NCI-H187 treated with DMSO at 0.1 percent for 48 hours (cell line): ENCODE measurements around the gene GAS5.
A peak's percentile ranks its signal among the peaks of the same experiment; 100 is the strongest.
"Not testable (repeated sequence)": the region's sequence is repeated elsewhere in the genome, so short reads cannot be mapped to it uniquely, and the experiment has no call there.

ENCODE experiments used
- DNase-seq: peaks from one replicate; lab custom pipeline; 2025; lab: John Stamatoyannopoulos, UW

The GAS5 gene

DNA sequence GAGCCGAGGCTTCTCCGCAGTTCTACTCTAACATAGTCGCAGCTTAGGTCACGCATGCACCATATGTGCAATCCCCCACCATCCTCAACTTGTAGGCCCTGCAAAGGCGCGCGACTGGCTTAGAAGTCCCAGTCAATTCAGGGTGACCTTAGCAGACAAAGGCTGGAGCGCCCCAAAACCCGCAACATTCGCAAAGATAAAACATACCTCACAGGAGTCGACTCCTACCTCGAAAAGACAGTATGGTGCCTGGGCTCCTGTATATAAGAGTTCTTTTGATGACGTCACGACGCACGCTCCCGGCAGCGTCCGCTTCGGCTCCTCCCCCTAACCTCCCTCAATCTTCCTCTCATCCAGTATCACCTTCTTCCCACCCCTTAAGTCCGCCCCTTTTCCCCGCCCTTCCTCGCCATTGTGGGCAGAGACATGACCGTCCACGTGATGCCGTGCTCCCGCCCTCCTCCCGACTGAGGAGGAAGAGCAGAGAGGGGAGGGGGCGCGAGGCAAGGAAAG lies at the start of gene GAS5:
Gene GAS5 (minus strand): TSS at position 237 of the 513 bp plus-strand sequence.
- peak; percentile 100 for DNase-seq

DNA sequence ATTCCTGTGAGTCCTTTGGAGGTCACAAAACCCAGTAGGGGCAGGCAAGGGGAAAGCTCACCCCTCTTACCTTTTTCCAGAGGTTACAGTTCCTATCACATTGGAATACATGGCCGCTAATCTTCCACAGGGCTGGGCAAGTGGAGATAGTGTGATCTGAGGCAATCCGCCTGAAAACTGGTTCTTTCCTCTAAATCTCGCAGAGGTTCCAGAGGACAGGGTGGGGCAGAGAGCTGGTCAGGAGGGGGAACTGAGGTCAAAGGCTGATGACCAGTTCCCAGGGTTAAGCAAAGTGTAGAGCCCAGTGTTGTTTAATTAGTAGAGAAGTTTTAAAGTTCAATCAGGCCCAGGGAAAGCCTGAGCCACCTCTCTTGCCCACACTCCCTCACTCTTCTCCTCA lies 49.4 kb upstream of the GAS5 start, which contains the start of gene SERPINC1:
Gene SERPINC1 (minus strand): TSS at position 179 of the 400 bp plus-strand sequence. CDS start 68 bp downstream, at position 111.
- no peak for DNase-seq

DNA sequence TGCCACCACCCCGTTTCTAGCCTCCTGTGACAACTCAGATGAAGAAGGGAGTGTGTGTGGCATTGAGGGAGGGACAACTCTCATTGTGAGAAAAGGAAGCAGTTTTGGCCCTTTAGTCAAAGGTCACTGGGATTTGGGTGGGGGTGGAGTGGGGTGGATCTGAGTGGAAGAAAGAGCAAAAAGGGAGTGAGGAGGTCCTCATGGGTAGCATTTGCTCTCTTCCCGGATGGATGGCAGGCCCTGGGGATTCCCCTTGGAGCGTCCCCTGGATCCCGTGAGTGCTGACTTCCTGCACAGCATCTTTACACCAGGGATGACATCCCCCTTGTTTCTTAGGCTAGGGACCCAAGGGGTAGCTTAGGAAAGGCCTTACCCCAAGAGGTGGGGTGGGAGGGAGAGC lies 48.9 kb upstream of the GAS5 start:
- DNase-seq: no peak

DNA sequence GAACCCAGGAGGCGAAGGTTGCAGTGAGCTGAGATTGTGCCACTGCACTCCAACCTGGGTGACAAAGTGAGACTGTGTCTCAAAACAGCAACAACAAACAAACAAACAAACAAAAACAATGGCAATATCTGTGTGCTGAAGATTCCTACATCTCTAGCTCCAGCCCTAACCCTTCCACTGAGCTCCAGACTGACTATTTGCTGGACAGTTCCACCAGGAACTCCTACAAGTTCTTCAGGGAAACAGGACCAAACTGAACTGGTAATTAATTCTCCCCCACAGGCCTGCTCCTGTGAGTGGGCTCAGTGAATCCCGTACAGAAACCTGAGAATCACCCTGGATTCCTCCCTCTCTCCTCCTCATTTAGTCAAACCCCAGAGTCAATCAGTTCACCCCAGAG lies 47.8 kb upstream of the GAS5 start:
- no peak for DNase-seq

DNA sequence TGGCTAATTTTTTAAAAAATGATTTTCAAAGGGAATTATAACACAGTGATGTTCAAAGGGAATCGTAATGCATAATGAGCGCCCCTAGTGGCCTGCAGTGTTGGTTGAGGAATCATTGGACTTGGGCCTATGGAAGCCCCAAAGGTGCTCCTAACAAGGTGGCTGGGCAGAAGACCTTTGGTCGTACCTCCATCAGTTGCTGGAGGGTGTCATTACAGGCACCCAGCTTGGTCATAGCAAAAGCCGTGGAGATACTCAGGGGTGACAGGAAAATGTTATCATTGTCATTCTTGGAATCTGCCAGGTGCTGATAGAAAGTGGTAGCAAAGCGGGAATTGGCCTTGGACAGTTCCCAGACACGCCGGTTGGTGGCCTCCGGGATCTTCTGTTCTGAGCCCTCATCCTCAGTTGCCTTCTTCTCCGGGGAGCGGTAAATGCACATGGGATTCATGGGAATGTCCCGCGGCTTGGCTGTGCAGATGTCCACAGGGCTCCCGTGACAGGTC lies 46.6 kb upstream of the GAS5 start:
- no peak for DNase-seq

DNA sequence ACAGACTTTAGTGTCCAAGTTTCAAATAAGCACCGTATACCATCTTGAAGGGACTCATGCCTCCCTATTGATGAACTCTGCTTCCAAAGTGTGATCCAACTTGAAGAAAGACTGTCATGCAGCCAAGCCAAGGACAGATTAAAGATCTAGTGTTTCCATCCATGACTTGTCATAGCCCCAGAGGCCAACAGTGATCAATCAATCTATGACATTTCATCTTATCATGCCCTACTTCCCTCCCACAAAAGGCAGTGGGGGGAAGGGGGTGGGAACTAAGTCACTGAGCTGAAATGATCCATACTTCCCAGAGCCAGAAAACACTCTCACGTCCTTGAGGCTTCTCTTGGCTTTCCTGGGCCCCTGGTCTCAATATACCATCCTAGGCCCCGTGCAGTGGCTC lies 45.3 kb upstream of the GAS5 start:
- DNase-seq: no peak

DNA sequence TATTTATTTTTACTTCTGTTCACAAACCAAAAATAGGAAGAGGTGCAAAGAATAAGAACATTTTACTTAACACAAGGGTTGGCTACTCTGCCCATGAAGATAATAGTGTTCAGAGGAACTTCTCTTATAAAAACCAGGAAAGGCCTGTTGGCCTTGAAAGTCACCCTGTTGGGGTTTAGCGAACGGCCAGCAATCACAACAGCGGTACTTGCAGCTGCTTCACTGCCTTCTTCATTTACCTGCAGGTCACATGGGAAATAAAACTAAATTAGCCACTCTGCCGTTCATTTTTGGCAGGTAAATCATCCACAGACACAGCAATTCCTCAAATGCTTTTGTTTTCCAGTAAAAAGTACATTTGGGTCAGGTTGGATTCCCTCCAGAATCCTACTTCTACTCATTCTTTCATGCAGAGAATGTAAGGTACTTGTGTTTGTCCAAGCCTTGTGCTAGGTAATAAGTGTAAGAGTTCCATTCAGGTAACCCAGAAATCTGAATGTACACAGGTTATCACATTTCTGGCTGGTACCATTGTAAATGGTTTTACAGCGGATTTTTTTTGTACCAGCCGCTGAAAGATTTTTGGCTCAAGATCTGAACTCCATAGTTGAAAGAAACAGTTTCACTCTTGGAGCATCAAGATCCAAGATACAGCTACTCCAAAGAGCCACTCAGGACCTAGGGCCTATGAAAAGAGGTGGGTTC lies 36.2 kb upstream of the GAS5 start:
- DNase-seq: no peak

DNA sequence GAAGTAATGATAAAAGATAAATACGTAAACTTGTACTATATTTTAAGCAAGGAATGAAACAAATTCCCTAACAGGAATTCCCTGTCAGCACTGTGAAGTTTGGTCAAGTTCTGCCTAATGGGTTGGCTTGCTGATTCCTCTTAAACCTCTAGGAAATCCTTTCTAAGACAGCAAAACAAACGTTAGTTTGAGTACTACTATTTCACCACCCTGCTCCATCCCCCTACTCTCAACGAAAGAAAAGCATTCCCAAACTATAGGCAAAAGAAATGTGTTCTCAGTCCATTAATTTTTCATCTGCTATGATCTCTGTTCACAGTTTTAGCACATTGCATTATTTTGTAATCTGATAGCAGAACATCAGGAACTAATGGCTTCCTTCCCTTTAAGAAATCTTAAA lies 33.2 kb upstream of the GAS5 start:
- DNase-seq: no peak

DNA sequence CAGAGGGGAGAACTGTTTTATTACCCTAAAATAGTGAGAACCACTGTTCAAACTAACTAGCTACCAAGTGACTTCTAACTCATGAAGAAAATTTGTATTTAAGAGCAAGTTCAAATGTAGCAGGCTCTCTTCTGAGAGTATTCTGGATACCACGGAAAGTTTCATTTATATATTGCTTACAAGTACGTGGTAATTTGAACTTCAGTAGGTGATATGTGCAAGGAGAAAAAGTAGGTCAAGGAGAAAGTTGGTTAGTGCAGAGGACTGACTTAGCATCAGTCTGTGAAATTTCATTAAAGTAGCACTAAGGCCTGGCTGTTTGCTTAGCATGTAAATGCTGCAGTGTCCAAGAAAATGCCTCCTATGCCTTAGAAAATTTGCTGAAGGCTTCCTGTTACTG lies 32.6 kb upstream of the GAS5 start:
- no peak for DNase-seq

DNA sequence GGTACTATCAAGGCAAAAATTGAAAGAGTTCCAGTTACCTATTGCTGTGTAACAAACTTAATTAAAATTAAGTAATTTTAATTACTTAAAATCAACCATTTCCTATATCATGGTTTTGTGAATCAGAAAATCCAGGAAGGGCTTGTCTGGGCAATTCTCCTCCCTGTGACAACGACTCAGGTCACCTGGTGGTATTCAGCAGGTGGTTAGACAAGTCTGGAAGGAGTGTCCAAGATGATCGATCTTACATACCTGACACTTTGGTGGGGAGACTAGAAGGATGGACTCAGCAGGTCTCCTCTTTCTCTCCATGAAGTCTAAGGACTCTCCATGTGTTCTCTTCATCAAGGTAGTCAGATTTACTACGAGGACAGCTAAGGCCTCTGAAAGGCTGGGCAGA lies 26.4 kb upstream of the GAS5 start:
- DNase-seq: no peak

DNA sequence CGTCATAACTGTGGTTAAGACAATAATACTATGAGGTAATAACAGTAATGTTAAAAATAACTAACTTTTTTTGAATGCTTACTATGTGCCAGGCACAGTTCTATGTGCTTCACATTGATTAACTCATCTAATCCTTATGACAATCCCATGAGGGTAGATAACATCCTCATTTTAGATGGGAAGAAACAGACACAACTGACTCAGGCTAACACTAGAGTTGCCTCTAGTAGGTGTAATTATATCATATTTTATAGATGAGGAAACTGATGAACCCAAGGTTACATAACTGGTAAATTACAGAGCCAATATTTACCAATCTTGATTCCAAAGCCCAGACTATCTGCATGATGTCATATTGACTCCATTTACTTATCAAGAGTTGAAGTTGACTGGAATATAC lies 25.8 kb upstream of the GAS5 start:
- DNase-seq: no peak

DNA sequence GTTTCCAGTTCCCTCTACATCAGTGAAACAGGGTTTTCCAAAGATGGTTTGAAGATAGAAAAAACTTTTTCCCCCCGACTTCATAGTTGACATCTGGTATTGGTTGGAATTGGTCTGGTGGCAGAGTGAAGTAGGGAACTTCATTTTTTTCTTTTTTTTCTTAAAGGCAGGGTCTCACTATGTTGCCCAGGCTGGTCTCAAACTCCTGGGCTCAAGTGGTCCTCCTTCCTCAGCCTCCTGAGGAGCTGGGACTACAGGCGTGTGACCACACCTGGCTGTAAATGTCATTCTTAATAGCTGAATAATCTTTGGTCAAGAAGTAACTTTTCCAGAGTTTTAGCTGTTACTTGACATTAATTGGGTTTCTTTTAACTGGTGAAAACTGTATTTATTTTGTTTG lies 22.1 kb upstream of the GAS5 start:
- no peak for DNase-seq

DNA sequence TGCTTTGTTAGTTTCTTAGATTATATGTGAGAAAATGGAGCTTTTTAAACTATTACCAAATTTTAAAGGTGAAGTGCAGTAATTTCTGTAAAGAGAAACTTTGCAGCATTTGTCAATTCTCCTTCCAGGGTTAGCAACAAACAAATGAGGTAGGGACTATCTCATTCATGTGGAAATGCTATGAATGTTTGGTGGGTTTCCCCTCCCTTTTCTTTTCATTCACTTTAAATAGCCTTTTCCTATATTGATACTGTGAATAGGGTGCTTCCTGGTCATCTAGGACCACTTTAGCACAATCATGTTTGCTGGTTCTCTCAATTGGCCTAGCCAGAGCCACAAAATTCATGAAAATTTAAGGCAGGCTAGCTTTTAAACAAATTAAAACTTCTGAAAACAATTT lies 21.0 kb upstream of the GAS5 start:
- no peak for DNase-seq

DNA sequence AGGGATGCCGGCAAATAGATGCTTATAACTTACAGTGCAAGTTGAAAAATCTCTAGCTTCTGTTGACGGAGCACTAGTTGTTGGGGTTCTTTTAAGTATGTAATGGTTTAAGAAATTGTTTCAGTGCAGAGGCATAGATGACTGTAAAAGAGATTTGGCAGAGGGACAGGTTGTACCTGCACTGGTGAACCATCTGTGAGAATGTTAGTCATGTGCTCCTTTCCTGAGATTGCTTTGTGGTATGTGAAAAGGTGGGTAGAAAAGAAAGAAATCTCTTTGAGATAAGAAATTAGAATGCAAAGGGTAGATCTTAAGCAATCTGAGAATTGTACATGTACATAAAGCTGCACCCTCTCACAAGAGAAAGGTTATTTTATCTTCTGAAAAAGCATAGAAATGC lies 19.8 kb upstream of the GAS5 start:
- DNase-seq: no peak

DNA sequence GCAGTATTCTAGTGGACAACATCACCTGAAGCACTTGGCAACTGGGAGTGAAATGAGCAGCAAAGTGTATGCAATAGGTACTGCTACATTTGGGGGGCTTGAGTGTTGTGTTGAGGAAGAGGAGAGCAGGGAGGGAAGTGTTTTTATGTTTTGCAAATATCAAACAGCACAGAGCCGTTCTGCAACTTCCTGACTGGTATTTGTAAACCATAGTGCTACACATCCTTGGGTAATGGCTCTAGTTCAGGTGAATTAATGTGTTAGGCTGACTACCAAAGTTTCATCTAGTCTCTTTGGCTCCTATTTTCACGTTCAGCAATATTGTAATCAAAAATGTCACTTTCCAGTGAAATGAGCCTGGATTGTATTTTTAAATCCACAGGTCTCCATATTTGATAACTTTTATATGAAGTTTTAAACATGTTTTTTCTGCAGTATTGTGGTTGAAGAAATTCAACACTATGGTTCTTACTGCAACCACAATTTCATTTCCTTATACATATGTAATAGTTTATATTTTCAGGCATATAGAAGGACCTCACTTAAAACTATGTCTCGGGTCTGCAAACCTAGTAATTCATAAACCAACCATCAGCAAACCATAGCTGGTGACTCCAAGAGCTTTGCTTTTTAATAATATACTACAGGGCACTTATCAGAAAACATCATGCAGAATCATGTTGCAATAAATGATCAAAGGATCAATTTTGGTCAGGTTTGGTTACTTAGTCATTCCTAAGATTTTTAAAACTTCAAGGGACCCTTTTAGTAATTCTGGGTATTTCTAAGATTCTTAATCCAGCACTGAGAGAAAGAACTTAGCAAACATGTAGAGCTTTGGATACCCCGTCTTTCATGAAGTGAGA lies 19.2 kb upstream of the GAS5 start:
- DNase-seq: no peak

DNA sequence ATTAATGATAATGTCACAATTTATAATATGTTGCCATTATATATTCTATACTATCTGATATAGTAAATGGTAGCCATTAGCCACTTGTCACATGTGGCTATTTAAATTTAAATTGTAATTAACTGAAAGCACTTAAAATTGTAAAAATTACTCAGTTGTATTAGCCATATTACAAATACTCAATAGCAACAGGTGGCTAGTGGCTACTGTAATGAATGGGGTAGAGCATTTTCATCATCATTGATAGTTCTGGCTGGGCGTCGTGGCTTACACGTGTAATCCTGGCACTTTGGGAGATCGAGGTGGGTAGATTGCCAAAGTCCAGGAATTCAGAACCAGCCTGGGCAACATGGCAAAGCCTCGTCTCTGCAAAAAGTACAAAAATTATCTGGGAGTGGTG lies 16.9 kb upstream of the GAS5 start:
- no peak for DNase-seq

DNA sequence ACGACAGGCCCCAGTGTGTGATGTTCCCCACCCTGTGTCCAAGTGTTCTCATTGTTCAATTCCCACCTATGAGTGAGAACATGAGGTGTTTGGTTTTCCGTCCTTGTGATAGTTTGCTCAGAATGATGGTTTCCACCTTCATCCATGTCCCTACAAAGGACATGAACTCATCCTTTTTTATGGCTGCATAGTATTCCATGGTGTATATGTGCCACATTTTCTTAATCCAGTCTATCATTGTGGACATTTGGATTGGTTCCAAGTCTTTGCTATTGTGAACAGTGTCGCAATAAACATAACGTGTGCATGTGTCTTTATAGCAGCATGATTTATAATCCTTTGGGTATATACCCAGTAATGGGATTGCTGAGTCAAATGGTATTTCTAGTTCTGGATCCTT lies 13.3 kb upstream of the GAS5 start:
- DNase-seq: not testable (repeated sequence)

DNA sequence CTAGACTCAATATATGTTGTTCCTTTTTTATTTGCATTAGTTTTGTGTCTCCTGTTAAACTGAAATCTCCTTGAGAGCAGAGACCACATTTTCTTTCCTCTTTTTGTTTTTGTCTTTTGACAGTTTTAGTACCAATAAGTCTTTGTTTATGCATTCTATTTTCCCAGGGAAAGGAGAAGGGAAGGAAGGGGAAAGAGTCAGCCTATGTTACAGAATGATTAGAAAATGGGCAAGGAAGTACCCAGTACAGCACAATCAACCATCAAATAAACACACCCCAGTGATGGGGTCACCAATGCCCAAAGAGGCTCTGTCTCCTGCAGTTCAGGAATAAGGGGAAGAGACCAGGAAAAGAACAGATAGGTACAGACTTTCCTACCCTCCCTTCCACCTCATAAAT lies 10.5 kb upstream of the GAS5 start:
- DNase-seq: no peak

DNA sequence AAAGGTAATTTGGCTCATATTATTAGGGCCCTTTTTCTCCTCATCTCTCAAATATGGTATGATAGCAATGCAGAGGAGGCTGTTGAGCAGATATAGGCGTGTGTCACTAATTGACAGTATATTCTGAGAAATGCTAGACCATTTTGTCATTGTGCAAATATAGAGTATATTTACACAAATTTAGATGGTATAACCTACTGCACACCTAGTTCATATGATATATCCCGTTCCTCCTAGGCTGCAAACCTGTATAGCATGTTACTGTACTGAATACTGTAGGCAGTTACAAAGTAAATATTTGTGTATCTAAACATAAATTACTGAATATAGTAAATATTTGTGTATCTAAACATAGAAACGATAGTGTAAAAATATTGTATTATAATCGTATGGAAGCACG lies 8.9 kb upstream of the GAS5 start:
- no peak for DNase-seq

DNA sequence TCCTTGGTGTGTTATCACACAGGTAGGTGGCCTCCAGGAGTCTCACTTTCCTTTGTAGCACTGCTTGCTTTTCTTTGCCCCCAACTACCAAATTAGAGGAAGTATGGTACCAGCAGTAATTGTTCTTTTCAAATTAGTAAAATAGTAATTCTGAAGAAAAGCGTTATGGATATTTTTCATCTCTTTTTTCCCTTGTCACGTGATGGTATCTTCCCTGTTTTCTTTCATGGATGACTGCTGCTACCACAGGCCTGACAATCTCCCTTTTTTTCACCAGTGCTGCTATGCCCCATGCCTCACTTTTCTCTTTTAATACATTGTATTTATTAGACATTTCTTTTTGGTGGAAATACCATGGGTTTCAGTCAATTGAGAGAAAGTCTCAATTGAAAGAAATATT lies 3.7 kb upstream of the GAS5 start:
- no peak for DNase-seq

DNA sequence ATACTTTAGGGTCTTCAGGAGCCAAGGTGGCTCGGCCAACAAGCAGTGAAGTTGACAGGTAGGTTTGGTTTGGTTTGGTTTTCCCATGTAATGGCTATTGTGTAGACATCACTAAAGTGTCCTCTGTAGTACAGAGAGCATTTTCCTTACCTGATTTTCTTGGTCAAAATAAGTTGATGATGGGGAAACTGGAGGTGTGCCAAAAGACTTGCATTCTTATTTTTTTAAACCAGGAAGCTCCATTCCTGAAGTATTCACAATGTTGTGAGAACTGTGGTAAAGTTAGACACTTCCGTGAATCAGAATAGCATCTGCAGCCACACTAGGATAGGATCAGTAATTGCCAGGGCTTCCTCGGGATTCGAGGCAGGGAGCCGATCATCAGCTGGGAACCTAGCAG lies 3.3 kb upstream of the GAS5 start:
- no peak for DNase-seq

DNA sequence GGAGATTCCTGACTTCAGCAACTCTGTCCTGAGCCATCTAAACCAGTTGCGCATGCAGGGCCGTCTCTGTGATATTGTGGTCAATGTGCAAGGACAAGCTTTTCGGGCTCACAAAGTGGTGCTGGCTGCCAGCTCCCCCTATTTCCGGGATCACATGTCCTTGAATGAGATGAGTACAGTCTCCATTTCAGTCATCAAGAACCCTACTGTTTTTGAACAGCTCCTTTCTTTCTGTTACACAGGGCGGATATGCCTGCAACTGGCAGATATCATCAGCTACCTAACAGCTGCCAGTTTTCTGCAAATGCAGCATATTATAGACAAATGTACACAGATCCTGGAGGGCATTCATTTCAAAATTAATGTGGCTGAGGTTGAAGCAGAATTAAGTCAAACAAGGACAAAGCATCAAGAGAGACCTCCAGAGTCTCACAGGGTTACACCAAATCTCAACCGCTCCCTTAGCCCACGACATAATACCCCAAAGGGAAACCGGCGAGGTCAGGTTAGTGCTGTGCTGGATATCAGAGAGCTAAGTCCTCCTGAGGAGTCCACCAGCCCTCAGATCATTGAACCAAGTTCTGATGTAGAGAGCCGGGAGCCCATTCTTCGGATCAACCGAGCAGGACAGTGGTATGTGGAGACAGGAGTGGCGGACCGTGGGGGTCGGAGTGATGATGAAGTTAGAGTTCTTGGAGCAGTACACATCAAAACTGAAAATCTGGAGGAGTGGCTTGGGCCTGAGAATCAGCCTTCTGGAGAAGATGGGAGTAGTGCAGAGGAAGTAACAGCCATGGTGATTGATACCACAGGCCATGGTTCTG lies 2.7 kb upstream of the GAS5 start:
- no peak for DNase-seq
